ENCODE measurements around the gene GALNT18. TPM values are rescaled to one million over a fixed set of nuclear protein-coding genes. Genes with fewer than 3 reads are reported as not detected.

The GALNT18 gene
- total and polyA plus RNA-seq, 2 experiments from 2014 or later: 4.3 to 10.8 TPM

GRCh38 chr11:11525283-11525682 lies 96.5 kb downstream of the GALNT18 start:
- Mint-ChIP-seq H3K9me3 (no peaks in the 10 kb centered on the region), H3K36me3 (ENCODE audit: low read depth) (no peaks in the 10 kb centered on the region), H3K4me1 (peaks cover 13% of the 10 kb centered on the region), H3K27me3 (ENCODE audit: insufficient read depth, low read depth, poor library complexity) (peaks cover 5% of the 10 kb centered on the region), H3K4me3 (no peak overlapping the region), H3K27ac (no peak overlapping the region)
- Histone ChIP-seq H3F3A (replicated peaks; ENCODE audit: low read depth) (no peaks in the 10 kb centered on the region), H3K9me2 (ENCODE audit: insufficient read depth) (no peaks in the 10 kb centered on the region), H3K4me3 (no peak overlapping the region), H3K27me3 (ENCODE audit: insufficient read depth) (no peaks in the 10 kb centered on the region), H3K4me1 (ENCODE audit: insufficient read depth) (no peaks in the 10 kb centered on the region), H3K79me2 (replicated peaks; ENCODE audit: insufficient read depth) (no peaks in the 10 kb centered on the region), H3K4me2 (no peak overlapping the region), H3K27ac (ENCODE audit: low read depth) (no peak overlapping the region), H4K20me1 (replicated peaks; ENCODE audit: insufficient read depth) (no peaks in the 10 kb centered on the region), H3K36me3 (ENCODE audit: insufficient read depth) (no peaks in the 10 kb centered on the region), H2AFZ (no peak overlapping the region)
- no peak for ATAC-seq
- no peak for DNase-seq (ENCODE audit: low spot score)
- TF ChIP-seq ZNF462 (CRISPR knock-in tag; IDR thresholded peaks at IDR 0.05) (no peak), EZH2phosphoT487 (IDR thresholded peaks at IDR 0.05; ENCODE audit: unreplicated experiment) (no peak)

- DNase-seq (ENCODE audit: low spot score) (no peak), ATAC-seq (no peak)
- Histone ChIP-seq H3K4me3 (no peak overlapping the region), H3F3A (replicated peaks; ENCODE audit: low read depth) (no peaks in the 10 kb centered on the region), H3K4me2 (no peak overlapping the region), H2AFZ (no peak overlapping the region), H3K36me3 (ENCODE audit: insufficient read depth) (no peaks in the 10 kb centered on the region), H3K27me3 (ENCODE audit: insufficient read depth) (no peaks in the 10 kb centered on the region), H4K20me1 (replicated peaks; ENCODE audit: insufficient read depth) (no peaks in the 10 kb centered on the region), H3K79me2 (replicated peaks; ENCODE audit: insufficient read depth) (no peaks in the 10 kb centered on the region), H3K9me2 (ENCODE audit: insufficient read depth) (no peaks in the 10 kb centered on the region), H3K27ac (ENCODE audit: low read depth) (no peak overlapping the region), H3K4me1 (ENCODE audit: insufficient read depth) (no peaks in the 10 kb centered on the region)
- Mint-ChIP-seq H3K27me3 (ENCODE audit: insufficient read depth, low read depth, poor library complexity) (peaks cover 7% of the 10 kb centered on the region), H3K4me3 (no peak overlapping the region), H3K27ac (no peak overlapping the region), H3K9me3 (no peaks in the 10 kb centered on the region), H3K4me1 (peaks cover 13% of the 10 kb centered on the region), H3K36me3 (ENCODE audit: low read depth) (no peaks in the 10 kb centered on the region)
- TF ChIP-seq JUNB (IDR thresholded peaks at IDR 0.05; ENCODE audit: unreplicated experiment) (no peak), STAT1 (IDR thresholded peaks at IDR 0.05; ENCODE audit: unreplicated experiment) (no peak)
- TF ChIP-seq, protein P1, sequence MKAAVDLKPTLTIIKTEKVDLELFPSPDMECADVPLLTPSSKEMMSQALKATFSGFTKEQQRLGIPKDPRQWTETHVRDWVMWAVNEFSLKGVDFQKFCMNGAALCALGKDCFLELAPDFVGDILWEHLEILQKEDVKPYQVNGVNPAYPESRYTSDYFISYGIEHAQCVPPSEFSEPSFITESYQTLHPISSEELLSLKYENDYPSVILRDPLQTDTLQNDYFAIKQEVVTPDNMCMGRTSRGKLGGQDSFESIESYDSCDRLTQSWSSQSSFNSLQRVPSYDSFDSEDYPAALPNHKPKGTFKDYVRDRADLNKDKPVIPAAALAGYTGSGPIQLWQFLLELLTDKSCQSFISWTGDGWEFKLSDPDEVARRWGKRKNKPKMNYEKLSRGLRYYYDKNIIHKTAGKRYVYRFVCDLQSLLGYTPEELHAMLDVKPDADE (IDR thresholded peaks at IDR 0.05): no peak
These were observed 97.3 kb downstream of the GALNT18 start for GRCh38 chr11:11524436-11525061.
